ENCODE measurements around the gene SFMBT1. TPM values are rescaled to one million over a fixed set of nuclear protein-coding genes. Genes with fewer than 3 reads are reported as not detected.
A peak's percentile ranks its signal among the peaks of the same experiment; 100 is the strongest.

Gene SFMBT1
- total RNA-seq, 2 experiments from 2014 or later, result 28.7 to 30.0 TPM

GRCh38 chr3:53079791-53080555, 34.1 kb upstream of the SFMBT1 start:
- no peaks in the 10 kb centered on the region for H3K4me1 Mint-ChIP-seq
- no peaks in the 10 kb centered on the region for H3K27me3 Mint-ChIP-seq
- no peaks in the 10 kb centered on the region for H3K9me3 Mint-ChIP-seq
- DNase-seq, result no peak
- CTCF ChIA-PET, result no interaction called here
- POLR2A ChIA-PET, result interaction anchor here (0.6 kb wide), 1 partner anchor 139 kb away, joined by 3 read pairs; no protein-coding TSS in a partner anchor
- no peak overlapping the region for H3K27ac Mint-ChIP-seq
- H3K36me3 Mint-ChIP-seq (ENCODE audit: low read depth), result no peaks in the 10 kb centered on the region
- H3K4me3 Mint-ChIP-seq, result no peak overlapping the region

GRCh38 chr3:53079147-53079546, 33.3 kb upstream of the SFMBT1 start:
- Mint-ChIP-seq H3K36me3 (ENCODE audit: low read depth) (no peaks in the 10 kb centered on the region), H3K4me1 (peaks cover 1% of the 10 kb centered on the region), H3K9me3 (no peaks in the 10 kb centered on the region), H3K27me3 (no peaks in the 10 kb centered on the region), H3K4me3 (no peak overlapping the region), H3K27ac (no peak overlapping the region)
- POLR2A ChIA-PET, result no interaction called here
- CTCF ChIA-PET, result no interaction called here
- DNase-seq, result no peak

GRCh38 chr3:53078656-53079055, 32.8 kb upstream of the SFMBT1 start:
- no peaks in the 10 kb centered on the region for H3K9me3 Mint-ChIP-seq
- ChIA-PET CTCF (no interaction called here), POLR2A (no interaction called here)
- H3K4me3 Mint-ChIP-seq, result no peak overlapping the region
- H3K27me3 Mint-ChIP-seq, result no peaks in the 10 kb centered on the region
- H3K4me1 Mint-ChIP-seq, result peaks cover 2% of the 10 kb centered on the region
- no peak overlapping the region for H3K27ac Mint-ChIP-seq
- H3K36me3 Mint-ChIP-seq (ENCODE audit: low read depth), result no peaks in the 10 kb centered on the region
- no peak for DNase-seq

GRCh38 chr3:53077476-53078220, 31.8 kb upstream of the SFMBT1 start:
- H3K4me3 Mint-ChIP-seq, result no peak overlapping the region
- no peaks in the 10 kb centered on the region for H3K27me3 Mint-ChIP-seq
- H3K36me3 Mint-ChIP-seq (ENCODE audit: low read depth), result no peaks in the 10 kb centered on the region
- POLR2A ChIA-PET, result no interaction called here
- CTCF ChIA-PET, result no interaction called here
- no peak for DNase-seq
- H3K4me1 Mint-ChIP-seq, result peaks cover 11% of the 10 kb centered on the region
- no peaks in the 10 kb centered on the region for H3K9me3 Mint-ChIP-seq
- H3K27ac Mint-ChIP-seq, result no peak overlapping the region

- Mint-ChIP-seq H3K36me3 (ENCODE audit: low read depth) (no peaks in the 10 kb centered on the region), H3K4me3 (no peak overlapping the region), H3K4me1 (peaks cover 19% of the 10 kb centered on the region), H3K27me3 (no peaks in the 10 kb centered on the region), H3K9me3 (no peaks in the 10 kb centered on the region), H3K27ac (no peak overlapping the region)
- ChIA-PET CTCF (no interaction called here), POLR2A (no interaction called here)
- DNase-seq, result no peak
Measured at GRCh38 chr3:53075743-53076140, 29.9 kb upstream of the SFMBT1 start.

GRCh38 chr3:53074761-53075742, 29.2 kb upstream of the SFMBT1 start:
- ChIA-PET CTCF (interaction anchor here (0.7 kb wide), 1 partner anchor 28 kb away, joined by 3 read pairs; no protein-coding TSS in a partner anchor), POLR2A (interaction anchor here (1.4 kb wide), 1 partner anchor 35 kb away, joined by 3 read pairs; no protein-coding TSS in a partner anchor)
- no peak overlapping the region for H3K27ac Mint-ChIP-seq
- H3K36me3 Mint-ChIP-seq (ENCODE audit: low read depth), result no peaks in the 10 kb centered on the region
- no peak for DNase-seq
- H3K9me3 Mint-ChIP-seq, result no peaks in the 10 kb centered on the region
- H3K4me1 Mint-ChIP-seq, result peaks cover 19% of the 10 kb centered on the region
- H3K27me3 Mint-ChIP-seq, result no peaks in the 10 kb centered on the region
- no peak overlapping the region for H3K4me3 Mint-ChIP-seq

GRCh38 chr3:53074366-53074696, 28.5 kb upstream of the SFMBT1 start:
- H3K27me3 Mint-ChIP-seq, result no peaks in the 10 kb centered on the region
- no peaks in the 10 kb centered on the region for H3K9me3 Mint-ChIP-seq
- H3K4me3 Mint-ChIP-seq, result peak overlapping the region; percentile 16
- peaks cover 19% of the 10 kb centered on the region for H3K4me1 Mint-ChIP-seq
- no peaks in the 10 kb centered on the region for H3K36me3 Mint-ChIP-seq (ENCODE audit: low read depth)
- CTCF ChIA-PET, result no interaction called here
- peak overlapping the region; percentile 35 for H3K27ac Mint-ChIP-seq
- POLR2A ChIA-PET, result interaction anchor here (0.9 to 2.2 kb wide), 3 partner anchors 28 to 35 kb away, joined by 3 to 8 read pairs (median 4); partner anchors contain the start of gene SFMBT1
- DNase-seq, result no peak

- ChIA-PET POLR2A (interaction anchor here (0.8 to 2.2 kb wide), 5 partner anchors 28 to 36 kb away, joined by 3 to 8 read pairs (median 4); partner anchors contain the start of gene SFMBT1), CTCF (interaction anchor here (1.2 to 1.4 kb wide), 3 partner anchors 27 to 29 kb away, joined by 3 read pairs; partner anchors contain the start of gene SFMBT1)
- H3K9me3 Mint-ChIP-seq, result no peaks in the 10 kb centered on the region
- peak overlapping the region; percentile 92 for H3K27ac Mint-ChIP-seq
- peaks cover 19% of the 10 kb centered on the region for H3K4me1 Mint-ChIP-seq
- peak overlapping the region; percentile 87 for H3K4me3 Mint-ChIP-seq
- no peaks in the 10 kb centered on the region for H3K36me3 Mint-ChIP-seq (ENCODE audit: low read depth)
- no peaks in the 10 kb centered on the region for H3K27me3 Mint-ChIP-seq
- no peak for DNase-seq
Measured at GRCh38 chr3:53073553-53074365, 27.9 kb upstream of the SFMBT1 start.

- POLR2A ChIA-PET, result interaction anchor here (0.5 to 2.7 kb wide), 6 partner anchors 28 to 102 kb away, joined by 3 to 9 read pairs (median 4); partner anchors contain the start of gene SFMBT1
- CTCF ChIA-PET, result interaction anchor here (1.0 to 1.9 kb wide), 5 partner anchors 26 to 124 kb away, joined by 3 to 9 read pairs (median 3); partner anchors contain the start of gene SFMBT1
- DNase-seq, result peak; percentile 92
- Mint-ChIP-seq H3K4me3 (peak overlapping the region; percentile 87), H3K36me3 (ENCODE audit: low read depth) (no peaks in the 10 kb centered on the region), H3K9me3 (no peaks in the 10 kb centered on the region), H3K4me1 (peaks cover 19% of the 10 kb centered on the region), H3K27me3 (no peaks in the 10 kb centered on the region), H3K27ac (peak overlapping the region; percentile 92)
Measured at GRCh38 chr3:53072653-53073552, 27.0 kb upstream of the SFMBT1 start.

GRCh38 chr3:53071882-53072431, 26.1 kb upstream of the SFMBT1 start:
- H3K4me3 Mint-ChIP-seq, result peak overlapping the region; percentile 87
- H3K9me3 Mint-ChIP-seq, result no peaks in the 10 kb centered on the region
- DNase-seq, result no peak
- peaks cover 19% of the 10 kb centered on the region for H3K4me1 Mint-ChIP-seq
- no peaks in the 10 kb centered on the region for H3K36me3 Mint-ChIP-seq (ENCODE audit: low read depth)
- H3K27ac Mint-ChIP-seq, result peak overlapping the region; percentile 92
- H3K27me3 Mint-ChIP-seq, result no peaks in the 10 kb centered on the region
- ChIA-PET POLR2A (interaction anchor here (0.6 to 2.7 kb wide), 5 partner anchors 12 to 366 kb away, joined by 3 to 9 read pairs (median 3); partner anchors contain the start of genes SFMBT1 and SPCS1), CTCF (interaction anchor here (0.8 to 1.9 kb wide), 5 partner anchors 25 to 1509 kb away, joined by 3 to 9 read pairs (median 3); no protein-coding TSS in a partner anchor)

All from activated CD4-positive, alpha-beta memory T cell treated with anti-CD3 and anti-CD28 coated beads, Interleukin-2, amount 10 ng/mL, durations not matched to agents 7 days and 5 days (primary cell).